PC-9 (cell line): ENCODE results near the gene DYSF. TPM values are rescaled to one million over a fixed set of nuclear protein-coding genes. Genes with fewer than 3 reads are reported as not detected.

Experiments
- BruUV-seq: library from RNA; stranded (reverse); fragments of 400-500 nt; replicated peaks from 2 replicates; lab custom pipeline; 2021; lab: Mats Ljungman, UMichigan
- CTCF ChIA-PET: fragments of 300-600 bp; sonication (Branson Sonifier 250); formaldehyde crosslinking; loops from one replicate; lab custom pipeline; 2022; ENCODE audit warnings: antibody characterized with exemption; lab: Charles Lee
- POLR2A ChIA-PET: fragments of 300-600 bp; sonication (Branson Sonifier 250); formaldehyde crosslinking; loops from one replicate; lab custom pipeline; 2022; ENCODE audit warnings: antibody characterized with exemption; ENCODE audit not compliant: unreplicated experiment; lab: Charles Lee
- DNase-seq, 2 experiments: peaks; one replicate each; pipeline versions ENCODE4 v3.0.0 to v3.0.0-alpha.2; 2015 to 2022; ENCODE audit warnings: mixed read lengths in 1 of 2
- H2AFZ ChIP-seq: fragments of 200-600 bp; sonication (generic); 2 replicates; pipeline ENCODE4 v1.8.1; 2017; ENCODE audit warnings: antibody characterized with exemption
- H3F3A ChIP-seq: fragments of 200-600 bp; sonication (generic); 2 replicates; pipeline ENCODE4 v1.8.1; 2017; ENCODE audit warnings: antibody characterized with exemption, mild to moderate bottlenecking, low read depth; ENCODE audit not compliant: insufficient read depth
- H3K27ac ChIP-seq: fragments of 200-600 bp; sonication (generic); 2 replicates; pipeline ENCODE4 v1.6.1; 2016; ENCODE audit warnings: mixed run types
- H3K27me3 ChIP-seq: fragments of 200-600 bp; sonication (generic); 2 replicates; pipeline ENCODE4 v1.6.1; 2016; ENCODE audit warnings: low read depth, mixed run types; ENCODE audit not compliant: insufficient read depth
- H3K36me3 ChIP-seq: fragments of 200-600 bp; sonication (generic); 2 replicates; pipeline ENCODE4 v1.6.1; 2016; ENCODE audit warnings: low read depth, mixed run types
- H3K4me1 ChIP-seq: fragments of 200-600 bp; sonication (generic); replicated peaks from 2 replicates; pipeline ENCODE4 v1.6.1; 2016; ENCODE audit warnings: mixed run types; ENCODE audit not compliant: insufficient read depth
- H3K4me2 ChIP-seq: fragments of 200-600 bp; sonication (generic); 2 replicates; pipeline ENCODE4 v1.6.1; 2017; ENCODE audit warnings: mixed run types
- H3K4me3 ChIP-seq: fragments of 200-600 bp; sonication (generic); 2 replicates; pipeline ENCODE4 v1.6.1; 2016; ENCODE audit warnings: mixed run types
- H3K79me2 ChIP-seq: fragments of 200-600 bp; sonication (generic); 2 replicates; pipeline ENCODE4 v1.6.1; 2017; ENCODE audit warnings: low read depth, mixed run types
- H3K9me2 ChIP-seq: fragments of 200-600 bp; sonication (generic); 2 replicates; pipeline ENCODE4 v1.8.1; 2017; ENCODE audit warnings: mild to moderate bottlenecking; ENCODE audit not compliant: insufficient read depth
- H3K9me3 ChIP-seq: fragments of 200-600 bp; sonication (generic); 2 replicates; pipeline ENCODE4 v1.8.1; 2016; ENCODE audit warnings: low read depth; ENCODE audit not compliant: insufficient read depth
- H4K20me1 ChIP-seq: fragments of 200-600 bp; sonication (generic); 2 replicates; pipeline ENCODE4 v1.8.1; 2017; ENCODE audit not compliant: insufficient read depth
- CTCF ChIP-seq: fragments of 200-600 bp; sonication (generic); conservative IDR thresholded peaks from 2 replicates; pipeline ENCODE4 v1.6.1; 2017; ENCODE audit warnings: mixed run types, antibody characterized with exemption, mild to moderate bottlenecking, moderate library complexity
- EZH2 ChIP-seq: fragments of 200-600 bp; sonication (generic); IDR thresholded peaks from 2 replicates; pipeline ENCODE4 v1.8.0; 2017; ENCODE audit warnings: antibody characterized with exemption, low read depth
- intact Hi-C: fragments of 100-400 bp; cut with micrococcal nuclease; formaldehyde crosslinking; loops from one replicate; pipeline ENCODE4 v1.10.0; 2022; ENCODE audit not compliant: unreplicated experiment
- total RNA-seq: library from RNA; stranded (reverse); gene quantifications from 2 replicates; pipeline ENCODE4 v1.2.3, GENCODE V29; 2021

Gene DYSF
- total RNA-seq, 1 experiment from 2014 or later = 12.2 TPM

DNA sequence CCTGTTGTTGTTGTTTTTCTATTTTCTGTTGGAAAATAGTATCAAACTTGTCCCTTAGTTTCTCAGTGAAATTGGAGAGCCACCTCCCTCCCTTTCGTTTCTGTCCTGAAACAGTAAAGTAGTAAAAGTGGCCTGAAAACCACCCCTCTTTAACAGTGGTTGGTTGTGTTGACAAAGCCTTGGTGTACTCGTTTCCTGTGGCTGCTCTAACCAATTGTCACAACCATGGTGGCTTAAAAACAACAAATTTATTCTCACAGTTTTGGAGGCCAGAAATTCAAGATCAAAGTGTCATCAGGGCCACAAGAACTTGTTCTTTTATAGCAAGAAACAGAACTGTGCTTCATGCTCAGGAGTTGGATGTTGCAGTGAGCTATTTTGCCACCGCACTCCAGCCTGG, 4.0 kb upstream of the DYSF start:
- Histone ChIP-seq H3K9me3 (no peaks in the 10 kb centered on the region), H3K79me2 (peaks cover 5% of the 10 kb centered on the region; the same call in 1 of the 2 replicates), H4K20me1 (no peaks in the 10 kb centered on the region), H3F3A (peaks cover 18% of the 10 kb centered on the region), H3K36me3 (no peaks in the 10 kb centered on the region), H2AFZ (no peak overlapping the region), H3K4me2 (no peak overlapping the region), H3K9me2 (no peaks in the 10 kb centered on the region), H3K4me1 (peaks cover 29% of the 10 kb centered on the region), H3K27me3 (no peaks in the 10 kb centered on the region), H3K4me3 (no peak overlapping the region), H3K27ac (no peak overlapping the region)
- ChIA-PET POLR2A (no interaction called here), CTCF (no interaction called here)
- TF ChIP-seq CTCF (no peak), EZH2 (no peak)
- DNase-seq = no peak
- no TSS peak for BruUV-seq
- intact Hi-C loops = no loop called here

DNA sequence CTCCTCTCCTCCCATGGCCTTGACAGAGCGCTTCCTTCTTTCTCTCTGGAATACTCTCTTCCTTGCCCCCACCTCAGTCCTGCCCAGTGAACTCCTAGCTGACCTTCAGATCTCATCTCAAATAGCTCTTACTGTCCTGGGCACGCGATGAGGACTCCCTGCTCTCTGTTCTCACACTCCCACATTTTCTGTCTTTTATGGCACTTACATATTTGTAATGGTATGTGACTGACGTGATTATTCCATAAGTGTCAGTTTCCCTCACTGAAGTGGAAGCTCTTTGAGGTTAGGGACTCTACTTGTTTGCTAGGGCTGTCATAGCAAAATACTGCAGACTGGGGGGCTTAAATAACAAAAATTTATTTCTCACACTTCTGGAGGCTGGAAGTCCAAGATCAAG, 1.7 kb upstream of the DYSF start:
- Histone ChIP-seq H3K4me3 (no peak overlapping the region), H3K36me3 (no peaks in the 10 kb centered on the region), H3F3A (peaks cover 25% of the 10 kb centered on the region), H3K4me1 (peaks cover 53% of the 10 kb centered on the region), H3K79me2 (peaks cover 5% of the 10 kb centered on the region; the same call in 1 of the 2 replicates), H4K20me1 (no peaks in the 10 kb centered on the region), H3K27me3 (no peaks in the 10 kb centered on the region), H3K4me2 (peak overlapping the region; percentile 90), H3K9me2 (no peaks in the 10 kb centered on the region), H2AFZ (no peak overlapping the region), H3K9me3 (no peaks in the 10 kb centered on the region), H3K27ac (no peak overlapping the region)
- CTCF ChIA-PET = no interaction called here
- POLR2A ChIA-PET = no interaction called here
- TF ChIP-seq EZH2 = no peak
- TF ChIP-seq CTCF = no peak
- DNase-seq = no peak
- no TSS peak for BruUV-seq
- intact Hi-C loops = loop anchor here (2.0 kb wide), 1 partner anchor 47 kb away; no protein-coding TSS in a partner anchor

GRCh38 chr2:71452565-71452964, 796 bp upstream of the DYSF start:
- Histone ChIP-seq H3K4me1 (peaks cover 61% of the 10 kb centered on the region), H3K36me3 (no peaks in the 10 kb centered on the region), H3K79me2 (peaks cover 11% of the 10 kb centered on the region; the same call in 1 of the 2 replicates), H3K27ac (peak overlapping the region; percentile 74), H3K4me3 (peak overlapping the region; percentile 69), H2AFZ (no peak overlapping the region), H3K9me2 (no peaks in the 10 kb centered on the region), H4K20me1 (no peaks in the 10 kb centered on the region), H3K4me2 (peak overlapping the region; percentile 90), H3F3A (peaks cover 32% of the 10 kb centered on the region), H3K9me3 (no peaks in the 10 kb centered on the region), H3K27me3 (no peaks in the 10 kb centered on the region)
- ChIA-PET POLR2A (no interaction called here), CTCF (no interaction called here)
- DNase-seq = peak; percentile 71 to 93
- intact Hi-C loops = loop anchor here (2.0 kb wide), 1 partner anchor 46 kb away; no protein-coding TSS in a partner anchor
- no TSS peak for BruUV-seq
- TF ChIP-seq EZH2 = no peak
- peak; percentile 55; the same call in 1 of the 2 replicates for TF ChIP-seq CTCF
